ENCODE results near the gene GINS2. TPM values are rescaled to one million over a fixed set of nuclear protein-coding genes. Genes with fewer than 3 reads are reported as not detected.

Gene GINS2
- total RNA-seq, 1 donor, result 5.4 TPM

- no peak for DNase-seq (ENCODE audit: low read depth in 2 of 3, low spot score in 2 of 3)
These were observed 6.7 kb upstream of the GINS2 start for GRCh38 chr16:85695196-85696128.

- DNase-seq (ENCODE audit: low read depth in 2 of 3, low spot score in 2 of 3), result no peak
These were observed 1.8 kb upstream of the GINS2 start for GRCh38 chr16:85690469-85691064.

GRCh38 chr16:85689950-85690320 is 1.2 kb upstream of the GINS2 start:
- no peak for DNase-seq (ENCODE audit: low read depth in 2 of 3, low spot score in 2 of 3)

- no peak for DNase-seq (ENCODE audit: low read depth in 2 of 3, low spot score in 2 of 3)
These were observed 663 bp upstream of the GINS2 start for GRCh38 chr16:85689285-85689949.

GRCh38 chr16:85687651-85688471 is 893 bp downstream of the GINS2 start:
- DNase-seq (ENCODE audit: low read depth in 2 of 3, low spot score in 2 of 3), result no peak

- DNase-seq (ENCODE audit: low read depth in 2 of 3, low spot score in 2 of 3), result no peak
These were observed 1.7 kb downstream of the GINS2 start for GRCh38 chr16:85686912-85687591.

GRCh38 chr16:85685251-85685650 is 3.5 kb downstream of the GINS2 start:
- no peak for DNase-seq (ENCODE audit: low read depth in 2 of 3, low spot score in 2 of 3)

- no peak for DNase-seq (ENCODE audit: low read depth in 2 of 3, low spot score in 2 of 3)
These were observed 5.4 kb downstream of the GINS2 start for GRCh38 chr16:85683363-85683762.

GRCh38 chr16:85682516-85682915 is 6.2 kb downstream of the GINS2 start:
- DNase-seq (ENCODE audit: low read depth in 2 of 3, low spot score in 2 of 3), result no peak

GRCh38 chr16:85681255-85681654 is 7.5 kb downstream of the GINS2 start:
- no peak for DNase-seq (ENCODE audit: low read depth in 2 of 3, low spot score in 2 of 3)

- no peak for DNase-seq (ENCODE audit: low read depth in 2 of 3, low spot score in 2 of 3)
These were observed 8.3 kb downstream of the GINS2 start for GRCh38 chr16:85680352-85680944.

GRCh38 chr16:85679870-85680269 is 8.9 kb downstream of the GINS2 start:
- DNase-seq (ENCODE audit: low read depth in 2 of 3, low spot score in 2 of 3), result no peak

- DNase-seq (ENCODE audit: low read depth in 2 of 3, low spot score in 2 of 3), result no peak
These were observed 9.9 kb downstream of the GINS2 start for GRCh38 chr16:85678821-85679220.

GRCh38 chr16:85678016-85678415 is 10.7 kb downstream of the GINS2 start:
- no peak for DNase-seq (ENCODE audit: low read depth in 2 of 3, low spot score in 2 of 3)

GRCh38 chr16:85677383-85677967 is 11.3 kb downstream of the GINS2 start:
- DNase-seq (ENCODE audit: low read depth in 2 of 3, low spot score in 2 of 3), result no peak

GRCh38 chr16:85676466-85676865 is 12.3 kb downstream of the GINS2 start:
- DNase-seq (ENCODE audit: low read depth in 2 of 3, low spot score in 2 of 3), result no peak

- DNase-seq (ENCODE audit: low read depth in 2 of 3, low spot score in 2 of 3), result peak in 1 of 3 donors; percentile 54
These were observed 13.4 kb downstream of the GINS2 start for GRCh38 chr16:85675251-85675874.

- no peak for DNase-seq (ENCODE audit: low read depth in 2 of 3, low spot score in 2 of 3)
These were observed 13.9 kb downstream of the GINS2 start for GRCh38 chr16:85674828-85675227.

GRCh38 chr16:85674418-85674755 is 14.4 kb downstream of the GINS2 start:
- DNase-seq (ENCODE audit: low read depth in 2 of 3, low spot score in 2 of 3), result no peak
